Osteoblast (primary cell): ENCODE results near the gene CFAP68. TPM values are rescaled to one million over a fixed set of nuclear protein-coding genes. Genes with fewer than 3 reads are reported as not detected.

Experiments
- DNase-seq: peaks from one replicate; pipeline ENCODE4 v3.0.0; 2011; ENCODE audit warnings: low spot score, mixed read lengths; ENCODE audit not compliant: insufficient read length; ENCODE audit errors: missing footprints
- H2AFZ ChIP-seq: 2 replicates; pipeline ENCODE4 v1.6.0; 2011; ENCODE audit warnings: mild to moderate bottlenecking, low read length
- H3K27ac ChIP-seq: 2 replicates; pipeline ENCODE4 v1.5.1; 2011; ENCODE audit warnings: mild to moderate bottlenecking, low read depth, low read length, moderate library complexity
- H3K27me3 ChIP-seq: 2 replicates; pipeline ENCODE4 v1.6.0; 2012; ENCODE audit warnings: mild to moderate bottlenecking, control low read depth, inconsistent platforms, low read length, moderate library complexity; ENCODE audit not compliant: insufficient read depth
- H3K36me3 ChIP-seq: 2 replicates; pipeline ENCODE4 v1.5.1; 2011; ENCODE audit warnings: mild to moderate bottlenecking, low read length, control low read depth, moderate library complexity; ENCODE audit not compliant: insufficient read depth
- H3K4me1 ChIP-seq: 2 replicates; pipeline ENCODE4 v1.5.1; 2011; ENCODE audit warnings: mild to moderate bottlenecking, low read length, control low read depth, moderate library complexity; ENCODE audit not compliant: insufficient read depth
- H3K4me2 ChIP-seq: 2 replicates; pipeline ENCODE4 v1.6.0; 2011; ENCODE audit warnings: mild to moderate bottlenecking, low read length; ENCODE audit not compliant: insufficient read depth
- H3K4me3 ChIP-seq: fragments of 200-600 bp; sonication (generic); 3 replicates; pipeline ENCODE4 v1.5.1; 2012; ENCODE audit warnings: mild to moderate bottlenecking, low read length, inconsistent platforms; ENCODE audit not compliant: insufficient read depth
- H3K79me2 ChIP-seq: 2 replicates; pipeline ENCODE4 v1.6.0; 2012; ENCODE audit warnings: mild to moderate bottlenecking, low read length, control low read depth, inconsistent platforms; ENCODE audit not compliant: insufficient read depth
- H3K9me3 ChIP-seq: 2 replicates; pipeline ENCODE4 v1.5.1; 2011; ENCODE audit warnings: low read depth, low read length, control low read depth
- H4K20me1 ChIP-seq: 2 replicates; pipeline ENCODE4 v1.6.0; 2012; ENCODE audit warnings: mild to moderate bottlenecking, low read length, control low read depth; ENCODE audit not compliant: insufficient read depth
- total RNA-seq: library from RNA; depleted of rRNA; stranded (reverse); fragments of >200 nt; gene quantifications from 2 replicates; pipeline ENCODE4 v1.2.3, GENCODE V29; 2012
- TF ChIP-seq, protein P1 (sequence below): IDR thresholded peaks from 2 replicates; pipeline ENCODE4 v1.5.1; 2011; ENCODE audit warnings: mild to moderate bottlenecking, low read depth, low read length, moderate library complexity; ENCODE audit errors: extremely low read depth

The CFAP68 gene
- total RNA-seq, 1 donor = 8.3 TPM

DNA sequence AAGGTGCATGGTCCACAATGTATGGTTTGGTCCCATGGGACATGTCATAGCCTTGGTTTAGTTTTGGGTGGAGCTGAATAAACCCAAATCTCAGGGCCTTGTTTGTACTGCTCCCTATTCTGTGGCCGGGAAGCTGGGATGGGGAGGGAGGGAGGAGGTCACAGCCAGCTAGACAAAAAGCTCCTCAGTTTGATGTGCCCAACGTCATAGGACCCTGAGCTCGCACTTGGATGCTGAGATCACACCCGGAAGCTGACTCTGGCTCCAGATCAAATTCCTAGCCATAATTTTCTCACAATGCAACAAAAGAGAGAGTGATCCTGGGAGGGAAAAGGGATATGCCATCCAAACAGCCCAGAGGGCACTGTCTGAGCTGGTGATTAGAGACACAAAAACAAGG is 34.7 kb downstream of the CFAP68 start:
- Histone ChIP-seq H3K79me2 (peaks cover 15% of the 10 kb centered on the region), H2AFZ (peak overlapping the region; percentile 52), H3K27ac (peak overlapping the region; percentile 90), H3K4me1 (peaks cover 45% of the 10 kb centered on the region), H3K4me3 (peak overlapping the region; percentile 68), H3K9me3 (no peaks in the 10 kb centered on the region), H4K20me1 (no peaks in the 10 kb centered on the region), H3K4me2 (peak overlapping the region; percentile 88), H3K36me3 (peaks cover 6% of the 10 kb centered on the region), H3K27me3 (no peaks in the 10 kb centered on the region)
- TF ChIP-seq, protein P1, sequence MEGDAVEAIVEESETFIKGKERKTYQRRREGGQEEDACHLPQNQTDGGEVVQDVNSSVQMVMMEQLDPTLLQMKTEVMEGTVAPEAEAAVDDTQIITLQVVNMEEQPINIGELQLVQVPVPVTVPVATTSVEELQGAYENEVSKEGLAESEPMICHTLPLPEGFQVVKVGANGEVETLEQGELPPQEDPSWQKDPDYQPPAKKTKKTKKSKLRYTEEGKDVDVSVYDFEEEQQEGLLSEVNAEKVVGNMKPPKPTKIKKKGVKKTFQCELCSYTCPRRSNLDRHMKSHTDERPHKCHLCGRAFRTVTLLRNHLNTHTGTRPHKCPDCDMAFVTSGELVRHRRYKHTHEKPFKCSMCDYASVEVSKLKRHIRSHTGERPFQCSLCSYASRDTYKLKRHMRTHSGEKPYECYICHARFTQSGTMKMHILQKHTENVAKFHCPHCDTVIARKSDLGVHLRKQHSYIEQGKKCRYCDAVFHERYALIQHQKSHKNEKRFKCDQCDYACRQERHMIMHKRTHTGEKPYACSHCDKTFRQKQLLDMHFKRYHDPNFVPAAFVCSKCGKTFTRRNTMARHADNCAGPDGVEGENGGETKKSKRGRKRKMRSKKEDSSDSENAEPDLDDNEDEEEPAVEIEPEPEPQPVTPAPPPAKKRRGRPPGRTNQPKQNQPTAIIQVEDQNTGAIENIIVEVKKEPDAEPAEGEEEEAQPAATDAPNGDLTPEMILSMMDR = peak; percentile 7
- peak; percentile 90 for DNase-seq

DNA sequence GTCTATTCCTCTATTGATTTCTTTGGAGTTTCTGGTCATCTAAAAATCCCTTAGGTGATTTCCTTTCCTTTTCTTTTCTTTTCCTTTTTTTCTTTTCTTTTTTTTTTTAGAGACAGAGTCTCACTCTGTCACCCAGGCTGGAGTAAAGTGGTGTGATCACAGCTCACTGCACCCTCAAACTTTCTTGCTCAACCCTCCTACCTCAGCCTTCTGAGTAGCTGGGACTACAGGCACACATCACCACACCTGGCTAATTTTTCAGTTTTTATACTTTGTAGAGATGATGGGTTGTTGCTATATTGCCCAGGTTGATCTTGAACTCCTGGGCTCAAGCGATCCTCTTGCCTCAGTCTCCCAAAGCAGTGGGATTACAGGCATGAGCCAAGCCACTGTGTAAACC is 37.4 kb downstream of the CFAP68 start:
- Histone ChIP-seq H3K36me3 (no peaks in the 10 kb centered on the region), H3K79me2 (peaks cover 15% of the 10 kb centered on the region), H3K27me3 (no peaks in the 10 kb centered on the region), H3K4me2 (no peak overlapping the region), H3K4me3 (no peak overlapping the region), H2AFZ (no peak overlapping the region), H3K4me1 (peaks cover 34% of the 10 kb centered on the region), H3K27ac (no peak overlapping the region), H3K9me3 (no peaks in the 10 kb centered on the region), H4K20me1 (no peaks in the 10 kb centered on the region)
- no peak for DNase-seq
- TF ChIP-seq, protein P1 = no peak

DNA sequence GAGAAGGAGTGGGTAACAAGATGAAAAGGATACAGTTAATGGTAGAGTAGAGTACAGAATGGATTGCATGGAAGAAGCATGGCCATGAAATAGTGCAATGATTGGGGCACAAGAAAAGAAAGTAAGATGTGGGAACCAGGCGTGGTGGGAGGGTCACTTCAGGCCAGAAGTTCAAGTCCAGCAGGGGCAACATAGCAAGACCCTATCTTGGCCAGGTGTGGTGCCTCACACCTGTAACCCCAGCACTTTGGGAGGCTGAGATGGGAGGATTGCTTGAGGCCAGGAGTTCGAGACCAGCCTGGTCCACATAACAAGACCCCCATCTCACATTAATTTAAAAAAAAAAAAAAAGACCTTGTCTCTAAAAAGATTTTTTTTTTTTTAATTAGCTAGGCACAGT is 38.0 kb downstream of the CFAP68 start:
- no peaks in the 10 kb centered on the region for H3K9me3 ChIP-seq
- no peaks in the 10 kb centered on the region for H3K36me3 ChIP-seq
- no peak overlapping the region for H3K4me3 ChIP-seq
- DNase-seq = no peak
- H3K4me2 ChIP-seq = no peak overlapping the region
- TF ChIP-seq, protein P1 = no peak
- no peak overlapping the region for H3K27ac ChIP-seq
- peaks cover 15% of the 10 kb centered on the region for H3K79me2 ChIP-seq
- H2AFZ ChIP-seq = no peak overlapping the region
- no peaks in the 10 kb centered on the region for H3K27me3 ChIP-seq
- peaks cover 34% of the 10 kb centered on the region for H3K4me1 ChIP-seq
- H4K20me1 ChIP-seq = no peaks in the 10 kb centered on the region

DNA sequence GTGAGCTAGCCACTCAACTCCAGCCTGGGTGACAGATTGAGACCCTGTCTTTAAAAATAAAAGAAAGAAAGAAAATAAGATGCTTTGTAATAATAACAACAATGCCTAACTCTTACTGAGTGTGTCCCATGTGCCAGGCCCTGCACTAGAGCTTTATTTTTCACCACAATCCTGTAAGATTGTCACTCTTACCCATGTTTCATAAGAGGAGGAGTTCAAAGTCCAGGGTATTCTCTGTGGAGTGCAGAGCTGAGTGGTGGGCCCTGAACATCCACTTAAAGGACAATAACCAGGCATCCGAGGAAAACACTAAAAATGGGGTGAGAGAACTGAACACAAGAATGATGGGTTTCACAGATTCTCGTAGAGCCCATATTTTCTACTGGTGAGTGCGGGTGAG is 38.4 kb downstream of the CFAP68 start:
- H3K27ac ChIP-seq = no peak overlapping the region
- peaks cover 34% of the 10 kb centered on the region for H3K4me1 ChIP-seq
- H3K4me2 ChIP-seq = peak overlapping the region; percentile 73
- TF ChIP-seq, protein P1 = no peak
- DNase-seq = no peak
- H3K79me2 ChIP-seq = peaks cover 15% of the 10 kb centered on the region
- H3K4me3 ChIP-seq = no peak overlapping the region
- no peaks in the 10 kb centered on the region for H3K36me3 ChIP-seq
- no peaks in the 10 kb centered on the region for H3K27me3 ChIP-seq
- H4K20me1 ChIP-seq = no peaks in the 10 kb centered on the region
- no peak overlapping the region for H2AFZ ChIP-seq
- no peaks in the 10 kb centered on the region for H3K9me3 ChIP-seq
